Stimulated activated naive CD8-positive, alpha-beta T cell treated with anti-CD3 and anti-CD28 coated beads, Interleukin-15, Interleukin-2, amounts not matched to agents 100 U/mL and 50 U/mL, for 24 hours (primary cell): Measurements from ENCODE around the gene MEIKIN.

Experiments
- ATAC-seq: fragments of 150-1000 bp; cut with Tn5 transposase; one replicate; pipeline ENCODE4 v1.10.0; 2021
- DNase-seq: peaks from one replicate; pipeline ENCODE4 v3.0.0; 2021

MEIKIN gene

DNA sequence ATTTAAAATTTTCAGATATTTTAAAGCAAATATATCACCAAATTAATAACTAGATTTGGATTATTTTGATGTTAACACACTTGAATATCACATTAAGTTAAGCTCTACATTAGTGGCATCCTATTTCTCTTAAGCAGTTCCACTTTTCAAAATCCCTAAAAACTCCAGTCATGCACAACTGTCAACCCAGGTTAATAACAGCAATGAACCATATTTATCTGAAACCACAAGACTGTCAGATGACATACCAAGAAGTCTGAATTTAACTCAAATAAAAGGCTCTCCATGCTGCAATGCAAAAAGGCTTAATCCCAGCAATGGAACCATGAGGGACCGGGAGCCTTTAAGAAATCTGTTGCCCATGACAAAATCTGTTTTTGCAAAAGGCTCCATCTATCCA is 176.1 kb downstream of the MEIKIN start:
- DNase-seq: no peak

DNA sequence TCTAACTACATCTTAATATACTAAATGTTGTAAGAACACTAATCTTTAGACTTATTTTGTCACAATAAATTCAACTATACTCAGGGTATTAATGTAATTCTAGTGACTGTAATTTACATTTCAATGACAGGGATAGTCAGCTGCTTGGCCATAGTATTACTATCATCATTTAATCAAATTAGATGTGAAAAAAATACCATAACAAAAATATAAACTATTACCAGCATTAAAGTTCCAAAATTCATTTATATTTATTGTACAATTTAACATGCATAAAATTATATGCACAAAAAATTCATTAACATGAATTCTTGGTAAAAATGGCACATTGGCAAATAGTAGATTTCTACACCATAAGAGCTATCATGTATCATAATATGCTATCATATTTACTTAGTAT is 177.6 kb downstream of the MEIKIN start:
- ATAC-seq (no peak), DNase-seq (no peak)

More for the DNA sequence above, 176.1 kb downstream of the MEIKIN start:
- no peak for ATAC-seq

DNA sequence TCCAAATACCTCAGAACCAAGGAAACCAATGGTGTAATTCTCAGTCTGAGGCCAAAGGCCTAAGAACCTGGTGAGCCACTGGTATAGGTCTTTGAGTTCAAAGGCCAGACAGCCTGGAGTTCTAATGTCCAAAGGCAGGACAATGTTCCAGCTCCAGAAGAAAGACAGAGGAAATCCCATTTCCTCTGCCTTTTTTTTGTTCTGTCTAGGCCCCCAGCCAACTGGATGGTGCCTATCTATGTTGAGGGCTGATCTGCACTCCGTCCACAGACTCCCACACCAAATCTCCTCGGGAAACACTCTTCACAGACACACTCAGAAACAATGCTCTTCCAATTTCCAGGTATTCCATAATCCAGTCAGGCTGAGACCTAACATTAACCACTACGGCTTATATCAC is 178.8 kb downstream of the MEIKIN start:
- DNase-seq: no peak

DNA sequence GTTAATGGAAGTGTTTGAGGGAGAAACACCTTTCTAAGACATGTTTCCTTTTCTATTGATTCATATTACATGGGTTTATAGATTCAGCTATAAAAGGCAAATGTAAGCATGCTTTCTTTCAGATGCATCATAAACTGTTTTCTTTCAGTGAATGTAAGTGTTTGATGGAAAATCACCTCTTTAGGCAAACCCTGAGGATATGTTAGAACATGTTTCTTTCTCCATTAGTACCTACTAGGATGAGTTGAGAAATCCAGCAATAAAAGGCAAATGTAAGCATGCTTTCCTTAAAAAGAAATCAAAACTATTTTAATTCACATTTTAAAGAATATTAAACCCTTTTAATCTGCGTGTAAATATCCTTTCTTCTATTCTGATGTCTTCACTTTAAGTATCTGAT is 180.2 kb downstream of the MEIKIN start:
- ATAC-seq: no peak
- DNase-seq: no peak

More for the DNA sequence above, 178.8 kb downstream of the MEIKIN start:
- no peak for ATAC-seq

DNA sequence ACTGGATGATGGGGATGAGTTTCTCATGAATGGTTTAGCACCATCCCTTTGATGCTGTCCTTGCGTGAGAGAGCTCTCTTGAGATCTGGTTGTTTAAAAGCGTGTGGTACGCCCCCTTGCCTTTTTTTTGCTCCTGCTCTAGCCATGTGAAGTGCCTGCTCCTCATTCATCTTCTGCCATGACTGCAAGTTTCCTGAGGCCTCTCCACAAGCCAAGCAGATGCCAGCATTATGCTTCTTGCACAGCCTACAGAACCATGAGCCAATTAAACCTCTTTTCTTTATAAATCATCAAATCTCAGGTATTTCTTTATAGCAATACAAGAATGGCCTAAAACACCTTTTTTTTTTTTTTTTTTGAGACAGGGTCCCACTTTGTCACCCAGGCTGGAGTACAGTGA is 181.5 kb downstream of the MEIKIN start:
- DNase-seq (no peak), ATAC-seq (no peak)

DNA sequence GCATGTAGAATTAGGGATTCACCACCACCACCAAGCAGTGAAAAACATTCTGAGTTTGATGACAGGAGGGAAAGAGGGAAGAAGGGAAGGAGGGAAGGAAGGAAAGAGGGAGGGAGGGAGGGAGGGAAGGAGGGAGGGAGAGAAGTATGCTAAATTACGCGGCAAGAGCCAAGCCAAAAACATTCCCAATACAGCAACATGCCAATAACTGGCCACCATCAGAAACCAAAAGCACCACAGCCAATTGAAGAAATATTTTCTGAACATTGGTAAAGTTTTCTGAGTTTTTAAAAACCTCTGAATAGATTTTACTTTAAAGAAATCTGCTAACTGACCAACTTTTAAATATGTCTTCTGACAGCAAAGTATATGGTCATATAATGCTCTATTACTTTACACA is 184.7 kb downstream of the MEIKIN start:
- no peak for ATAC-seq
- no peak for DNase-seq

DNA sequence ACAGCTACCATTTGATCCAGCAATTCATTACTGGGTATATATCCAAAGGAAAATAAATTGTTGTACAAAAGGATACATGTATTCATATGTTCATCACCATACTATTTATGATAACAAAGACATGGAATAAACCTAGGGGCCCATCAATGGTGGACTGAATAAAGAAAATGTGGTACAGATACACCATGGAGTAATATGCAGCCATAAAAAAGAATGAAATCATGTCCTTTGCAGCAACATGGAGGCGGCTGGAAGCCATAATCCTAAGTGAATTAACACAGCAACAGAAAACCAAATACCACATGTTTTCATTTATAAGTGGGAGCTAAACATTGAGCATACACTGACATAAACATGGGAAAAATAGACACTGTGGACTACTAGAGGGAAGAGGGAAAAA is 185.8 kb downstream of the MEIKIN start:
- no peak for DNase-seq
- ATAC-seq: no peak

DNA sequence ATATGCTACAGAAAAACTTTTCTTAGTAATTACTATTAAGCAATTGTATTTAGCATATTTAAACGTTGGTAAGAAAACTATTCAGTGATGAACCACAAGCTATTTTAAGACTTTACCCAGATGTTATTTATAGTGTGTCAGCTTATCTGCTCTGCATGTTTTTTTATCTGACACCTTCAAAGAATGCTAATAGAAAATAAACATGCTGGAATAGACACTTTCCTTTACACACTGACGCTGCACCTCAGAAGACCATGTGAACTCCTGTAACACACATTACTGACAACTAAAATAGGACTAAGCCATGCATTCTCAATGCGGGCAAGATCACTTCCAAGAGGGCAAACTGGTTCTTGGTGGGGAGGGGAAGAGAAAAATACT is 187.0 kb downstream of the MEIKIN start:
- ATAC-seq (no peak), DNase-seq (no peak)

DNA sequence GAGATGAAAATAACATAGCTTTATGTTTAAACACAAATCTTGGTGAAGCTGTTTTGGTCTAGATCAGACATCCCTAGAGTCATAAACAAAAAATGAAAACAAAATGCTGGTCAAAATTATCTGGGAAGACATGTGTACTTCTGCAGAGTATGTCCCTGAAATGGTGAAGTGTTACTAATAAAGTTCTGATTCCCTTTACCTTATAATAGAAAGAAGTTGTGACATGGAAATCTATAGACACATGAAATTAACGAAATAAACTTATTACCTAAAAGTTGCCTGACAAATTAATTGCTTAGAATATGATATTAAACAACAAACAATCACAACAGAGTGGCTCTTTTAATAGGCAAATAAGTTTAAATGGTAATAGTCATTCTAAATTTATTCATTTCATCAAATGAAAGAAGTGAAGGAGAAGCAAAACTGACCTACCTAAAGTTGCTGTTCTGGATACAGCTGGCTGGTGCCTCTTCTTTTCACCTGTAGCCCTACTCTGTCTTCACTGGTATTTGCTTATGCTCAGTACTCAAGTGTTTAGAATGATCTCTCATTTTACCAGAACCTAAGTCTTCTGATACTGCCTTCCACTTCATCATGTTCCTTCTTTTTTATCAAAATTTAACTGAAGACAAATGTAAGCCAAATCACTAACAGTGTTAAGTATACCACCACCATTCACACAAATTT is 187.5 kb downstream of the MEIKIN start:
- DNase-seq: no peak
- ATAC-seq: no peak
